GM21367 (cell line): Measurements from ENCODE around the gene OTOP3.
A peak's percentile ranks its signal among the peaks of the same experiment; 100 is the strongest.
"Not testable (repeated sequence)": the region's sequence is repeated elsewhere in the genome, so short reads cannot be mapped to it uniquely, and the experiment has no call there.

ENCODE experiments used
- ATAC-seq: cut with Tn5 transposase; IDR thresholded peaks from one replicate; pipeline ENCODE4 v1.9.1; 2021; ENCODE audit not compliant: unreplicated experiment

OTOP3 gene

GRCh38 chr17:74979408-74980146, 43.9 kb downstream of the OTOP3 start:
- ATAC-seq, result no peak

- ATAC-seq, result no peak
These were observed 45.8 kb downstream of the OTOP3 start for GRCh38 chr17:74981318-74981978.

- ATAC-seq, result no peak
These were observed 46.4 kb downstream of the OTOP3 start for GRCh38 chr17:74981979-74982662.

GRCh38 chr17:74982663-74983313, 47.1 kb downstream of the OTOP3 start:
- not testable (repeated sequence) for ATAC-seq

- no peak for ATAC-seq
These were observed 50.5 kb downstream of the OTOP3 start for GRCh38 chr17:74986206-74986576.

- ATAC-seq, result peak; percentile 77
These were observed 51.8 kb downstream of the OTOP3 start, which contains the start of gene CDR2L for GRCh38 chr17:74987418-74987908. CDR2L (plus strand) TSS chr17:74987632; CDS start chr17:74988044, 412 bp downstream.

- no peak for ATAC-seq
These were observed 52.4 kb downstream of the OTOP3 start for GRCh38 chr17:74987909-74988711.

- no peak for ATAC-seq
These were observed 54.9 kb downstream of the OTOP3 start for GRCh38 chr17:74990581-74991105.

- no peak for ATAC-seq
These were observed 56.5 kb downstream of the OTOP3 start for GRCh38 chr17:74992223-74992622.

GRCh38 chr17:74994440-74994839, 58.7 kb downstream of the OTOP3 start:
- ATAC-seq, result no peak

- no peak for ATAC-seq
These were observed 60.1 kb downstream of the OTOP3 start for GRCh38 chr17:74995847-74996246.

GRCh38 chr17:74998783-74999182, 63.1 kb downstream of the OTOP3 start:
- ATAC-seq, result no peak

- ATAC-seq, result no peak
These were observed 63.8 kb downstream of the OTOP3 start for GRCh38 chr17:74999523-74999922.
